WERI-Rb-1 (cell line): Measurements from ENCODE around the gene ASB17.

Source experiments
- DNase-seq: peaks from one replicate; pipeline ENCODE4 v3.0.0-alpha.2; 2020
- H3K27ac ChIP-seq: fragments of 250-450 bp; sonication (Bioruptor Pico); 2 replicates; pipeline ENCODE4 v1.5.1; 2020; ENCODE audit warnings: mild to moderate bottlenecking, moderate library complexity
- H3K27me3 ChIP-seq: fragments of 250-450 bp; sonication (Bioruptor Pico); 2 replicates; pipeline ENCODE4 v1.5.1; 2021; ENCODE audit warnings: mild to moderate bottlenecking, low read depth, moderate library complexity; ENCODE audit not compliant: insufficient read depth, severe bottlenecking
- H3K36me3 ChIP-seq: fragments of 250-450 bp; sonication (Bioruptor Pico); 2 replicates; pipeline ENCODE4 v1.5.1; 2020; ENCODE audit warnings: mild to moderate bottlenecking, moderate library complexity
- H3K4me3 ChIP-seq: 2 replicates; pipeline ENCODE4 v1.5.1; 2011; ENCODE audit warnings: low read depth, mild to moderate bottlenecking, control low read depth, low read length
- H3K9me3 ChIP-seq: fragments of 250-450 bp; sonication (Bioruptor Pico); 2 replicates; pipeline ENCODE4 v1.5.1; 2021; ENCODE audit warnings: mild to moderate bottlenecking, moderate library complexity; ENCODE audit not compliant: severe bottlenecking
- CTCF ChIP-seq: IDR thresholded peaks from 2 replicates; pipeline ENCODE4 v1.5.1; 2011; ENCODE audit warnings: low read depth, mild to moderate bottlenecking, control low read depth, inconsistent platforms, low read length

ASB17 gene

GRCh38 chr1:75879985-75880384 is 52.2 kb downstream of the ASB17 start:
- TF ChIP-seq CTCF = no peak
- DNase-seq = no peak
- no peaks in the 10 kb centered on the region for H3K27me3 ChIP-seq
- no peak overlapping the region for H3K27ac ChIP-seq
- no peak overlapping the region for H3K4me3 ChIP-seq
- H3K9me3 ChIP-seq = no peaks in the 10 kb centered on the region
- no peaks in the 10 kb centered on the region for H3K36me3 ChIP-seq

GRCh38 chr1:75870951-75871350 is 61.3 kb downstream of the ASB17 start:
- Histone ChIP-seq H3K27me3 (no peaks in the 10 kb centered on the region), H3K36me3 (no peaks in the 10 kb centered on the region), H3K4me3 (no peak overlapping the region), H3K27ac (no peak overlapping the region), H3K9me3 (peaks cover 4% of the 10 kb centered on the region)
- TF ChIP-seq CTCF = no peak
- DNase-seq = no peak
